Upper lobe of left lung (tissue), 4 donors: ENCODE measurements around the gene GNAZ.

Experiments used
- CTCF ChIP-seq, 6 experiments: fragments of 450-650 bp in 4 of 6; fragments of 200-600 bp in 2 of 6; sonication (generic) in 2 of 6; IDR thresholded peaks; one replicate each; pipeline ENCODE4 v1.5.1; 2016 to 2019; ENCODE audit warnings: antibody characterized with exemption in 6 of 6
- EP300 ChIP-seq, 4 donors: sonication (generic); formaldehyde crosslinking; IDR thresholded peaks; one replicate each; pipeline ENCODE4 v1.5.1; 2017; ENCODE audit warnings: antibody characterized with exemption in 4 of 4, control low read depth in 2 of 4
- POLR2A ChIP-seq, 4 donors: fragments of 450-650 bp; IDR thresholded peaks; one replicate each; pipeline ENCODE4 v1.5.1; 2016 to 2017; ENCODE audit warnings: antibody characterized with exemption in 4 of 4, mild to moderate bottlenecking in 2 of 4

GRCh38 chr22:23128269-23129108 is 58.2 kb downstream of the GNAZ start:
- TF ChIP-seq CTCF (IDR thresholded peaks at IDR 0.05) (peak; percentile 61 to 86 (median 75)), EP300 (IDR thresholded peaks at IDR 0.05) (no peak), POLR2A (IDR thresholded peaks at IDR 0.05) (no peak)
